NCI-H82 treated with DMSO at 0.1 percent for 48 hours (cell line): ENCODE measurements around the gene NIF3L1.
"Not testable (repeated sequence)": the region's sequence is repeated elsewhere in the genome, so short reads cannot be mapped to it uniquely, and the experiment has no call there.

Source experiments
- DNase-seq: peaks from one replicate; lab custom pipeline; 2025; ENCODE audit not compliant: unreplicated experiment; lab: John Stamatoyannopoulos, UW

Gene NIF3L1

GRCh38 chr2:200871151-200871550 is 18.0 kb upstream of the NIF3L1 start:
- no peak for DNase-seq

GRCh38 chr2:200873560-200873959 is 15.6 kb upstream of the NIF3L1 start:
- DNase-seq, result no peak

- no peak for DNase-seq
Measured at GRCh38 chr2:200877443-200877842, 11.7 kb upstream of the NIF3L1 start.

GRCh38 chr2:200878289-200878880 is 10.8 kb upstream of the NIF3L1 start:
- no peak for DNase-seq

GRCh38 chr2:200881715-200882249 is 7.4 kb upstream of the NIF3L1 start:
- not testable (repeated sequence) for DNase-seq

GRCh38 chr2:200899482-200899881 is 10.3 kb downstream of the NIF3L1 start:
- DNase-seq, result no peak

GRCh38 chr2:200901459-200902072 is 12.4 kb downstream of the NIF3L1 start:
- peak; percentile 83 for DNase-seq

- DNase-seq, result peak; percentile 40
Measured at GRCh38 chr2:200905618-200906296, 16.6 kb downstream of the NIF3L1 start.

GRCh38 chr2:200909958-200910357 is 20.8 kb downstream of the NIF3L1 start:
- no peak for DNase-seq

- no peak for DNase-seq
Measured at GRCh38 chr2:200913654-200914053, 24.5 kb downstream of the NIF3L1 start.

- no peak for DNase-seq
Measured at GRCh38 chr2:200922439-200922838, 33.3 kb downstream of the NIF3L1 start.

GRCh38 chr2:200929334-200930249 is 40.4 kb downstream of the NIF3L1 start:
- no peak for DNase-seq

- no peak for DNase-seq
Measured at GRCh38 chr2:200930947-200931626, 41.9 kb downstream of the NIF3L1 start.

GRCh38 chr2:200939832-200940231 is 50.7 kb downstream of the NIF3L1 start:
- no peak for DNase-seq

GRCh38 chr2:200943527-200944105 is 54.4 kb downstream of the NIF3L1 start:
- no peak for DNase-seq

- DNase-seq, result no peak
Measured at GRCh38 chr2:200944467-200945394, 55.6 kb downstream of the NIF3L1 start.

- DNase-seq, result no peak
Measured at GRCh38 chr2:200945395-200945729, 56.2 kb downstream of the NIF3L1 start.

GRCh38 chr2:200950378-200950777 is 61.2 kb downstream of the NIF3L1 start:
- no peak for DNase-seq
